ENCODE results near the gene GMDS.
"Not testable (repeated sequence)": the region's sequence is repeated elsewhere in the genome, so short reads cannot be mapped to it uniquely, and the experiment has no call there.

The GMDS gene

DNA sequence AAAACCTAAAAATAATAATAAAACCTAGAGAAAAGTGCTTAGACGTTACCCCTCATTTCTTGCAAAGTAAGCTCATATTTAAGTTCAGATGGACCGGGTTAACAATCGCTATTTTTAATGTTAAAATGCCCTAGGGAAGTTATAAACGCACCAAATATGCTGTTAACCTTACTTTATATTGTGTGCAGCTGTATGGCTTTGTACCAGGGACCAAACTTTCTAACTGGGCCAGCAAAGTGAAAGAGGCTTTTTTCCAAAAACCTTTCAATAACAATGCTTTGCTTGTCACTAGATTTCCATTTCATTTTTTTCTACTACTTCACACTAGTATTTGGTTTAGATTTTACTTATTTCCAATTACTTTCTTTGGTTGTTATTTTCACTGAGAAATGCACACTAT lies 387.2 kb downstream of the GMDS start:
- DNase-seq (ENCODE audit: low read depth) = no peak

DNA sequence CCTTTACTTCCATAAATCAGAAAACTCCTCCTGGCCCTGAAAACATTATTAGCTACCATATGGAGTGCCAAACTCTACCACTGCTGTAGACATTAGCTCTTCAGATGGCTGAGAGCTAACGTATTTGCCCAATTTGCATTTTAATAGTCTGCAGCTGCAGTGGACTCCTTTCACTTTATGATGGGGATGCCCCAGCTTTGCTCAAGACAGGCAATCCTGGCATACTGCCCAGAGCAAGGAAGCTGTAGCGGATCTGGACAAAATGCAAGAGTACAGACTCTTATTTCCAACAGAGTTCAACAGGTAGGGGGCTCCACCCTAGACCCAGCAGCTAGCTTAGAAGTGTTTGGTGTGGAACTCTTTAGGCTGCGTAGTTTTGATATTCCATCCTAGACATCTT lies 389.0 kb downstream of the GMDS start:
- no peak for DNase-seq (ENCODE audit: low read depth)

DNA sequence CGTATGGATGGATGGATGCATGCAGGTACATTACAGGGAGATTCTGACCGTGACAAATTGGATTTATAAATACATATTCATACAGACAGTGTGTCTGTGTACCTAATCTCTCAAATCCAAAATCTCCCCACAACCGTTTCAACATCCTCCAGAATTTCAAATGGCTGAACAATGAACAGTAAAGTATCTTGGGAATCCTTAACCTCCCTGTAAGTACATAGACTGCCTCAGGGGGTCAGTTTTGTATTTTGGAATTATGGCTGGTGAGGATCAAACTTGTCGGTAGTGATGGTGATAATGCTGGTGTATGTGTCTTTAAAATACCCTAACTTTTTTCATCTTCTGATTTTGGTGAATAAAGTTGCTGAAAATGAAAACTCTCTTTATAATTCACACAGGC lies 389.5 kb downstream of the GMDS start:
- no peak for DNase-seq (ENCODE audit: low read depth)

DNA sequence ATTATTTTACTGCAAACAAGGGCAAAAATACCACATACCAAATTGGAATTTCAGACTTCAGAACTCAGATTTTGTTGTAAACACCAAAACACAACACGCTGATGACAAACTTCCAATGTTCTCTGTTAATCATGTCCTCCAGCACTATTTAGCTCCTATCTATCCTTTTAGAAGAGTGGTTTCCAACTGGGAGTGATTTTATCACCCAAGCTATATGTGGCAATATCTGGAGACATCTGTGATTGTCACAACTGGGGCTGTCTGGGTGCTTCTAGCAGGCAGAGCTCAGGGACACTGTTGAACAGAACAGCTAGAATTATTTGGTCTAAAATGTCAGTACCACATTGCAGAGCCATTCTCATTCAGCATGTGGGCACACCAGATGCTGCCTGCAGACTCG lies 391.1 kb downstream of the GMDS start:
- no peak for DNase-seq (ENCODE audit: low read depth)

DNA sequence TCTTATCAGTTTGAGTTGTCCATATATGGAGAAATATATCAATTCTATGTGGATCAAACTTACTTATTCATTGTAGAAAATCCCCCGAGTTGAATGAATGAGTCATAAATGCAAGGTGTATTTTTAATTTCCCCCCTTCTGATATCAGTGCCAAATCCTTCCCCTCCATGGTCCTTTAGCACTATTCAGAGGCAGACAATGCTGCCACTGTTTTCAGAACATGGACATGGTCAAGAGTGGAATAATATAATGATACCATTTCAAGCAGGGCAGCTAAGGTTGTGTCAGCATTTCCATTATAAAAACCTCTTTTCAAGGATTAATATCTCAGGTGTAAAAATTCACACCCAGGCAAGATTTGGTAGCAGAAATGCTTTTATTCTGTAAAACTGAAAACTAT lies 391.6 kb downstream of the GMDS start:
- no peak for DNase-seq (ENCODE audit: low read depth)

DNA sequence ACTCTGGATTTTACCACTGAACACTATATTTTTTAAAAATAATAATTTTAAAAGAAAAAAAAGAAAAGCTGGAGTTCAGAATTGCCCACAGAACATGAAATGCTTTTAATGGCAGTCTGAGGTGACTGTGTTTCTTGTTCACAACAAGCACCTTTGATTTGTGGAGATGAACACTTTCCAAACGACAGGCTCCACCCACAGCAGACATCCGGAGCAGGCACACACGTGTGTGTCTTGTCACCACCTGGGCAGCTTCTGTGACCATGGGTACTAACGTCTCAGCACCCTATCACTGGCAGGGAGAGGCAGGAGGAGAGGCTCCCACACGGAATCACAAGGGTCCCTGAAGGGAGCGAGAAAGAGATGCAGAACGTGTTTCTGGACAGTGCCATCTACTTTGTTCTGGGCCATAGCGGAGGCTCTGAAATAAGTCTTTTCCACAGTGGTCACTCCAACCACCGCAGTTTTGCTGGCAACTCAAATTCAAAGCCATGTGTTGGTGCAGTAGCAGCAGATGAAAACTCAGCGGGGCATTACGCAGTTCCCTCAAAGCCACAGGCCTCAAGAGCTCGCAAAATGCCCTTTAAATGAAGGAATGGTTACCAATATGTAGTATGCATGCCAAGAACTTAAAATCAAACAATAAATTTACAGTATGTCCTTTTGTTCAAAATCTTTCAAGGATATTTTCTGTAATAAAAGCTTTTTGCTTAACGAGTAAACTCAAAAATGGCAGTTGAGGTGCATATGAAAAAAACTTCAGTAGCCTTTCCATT lies 393.5 kb downstream of the GMDS start:
- no peak for DNase-seq (ENCODE audit: low read depth)

DNA sequence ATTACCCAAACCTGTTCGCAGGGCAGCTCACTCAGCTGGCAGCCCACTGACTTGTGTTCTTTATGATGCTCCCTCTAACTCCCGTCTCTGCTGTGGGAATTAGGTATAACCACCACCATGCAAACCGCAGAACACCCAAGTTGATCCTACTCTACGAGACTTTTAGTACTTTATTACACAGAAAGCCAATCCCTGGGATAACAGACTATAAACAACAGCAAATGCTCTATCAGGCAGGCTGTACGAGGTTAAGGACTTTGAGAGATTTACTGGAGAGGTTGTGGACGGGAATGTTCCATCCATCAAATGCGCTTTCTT lies 394.6 kb downstream of the GMDS start:
- no peak for DNase-seq (ENCODE audit: low read depth)

DNA sequence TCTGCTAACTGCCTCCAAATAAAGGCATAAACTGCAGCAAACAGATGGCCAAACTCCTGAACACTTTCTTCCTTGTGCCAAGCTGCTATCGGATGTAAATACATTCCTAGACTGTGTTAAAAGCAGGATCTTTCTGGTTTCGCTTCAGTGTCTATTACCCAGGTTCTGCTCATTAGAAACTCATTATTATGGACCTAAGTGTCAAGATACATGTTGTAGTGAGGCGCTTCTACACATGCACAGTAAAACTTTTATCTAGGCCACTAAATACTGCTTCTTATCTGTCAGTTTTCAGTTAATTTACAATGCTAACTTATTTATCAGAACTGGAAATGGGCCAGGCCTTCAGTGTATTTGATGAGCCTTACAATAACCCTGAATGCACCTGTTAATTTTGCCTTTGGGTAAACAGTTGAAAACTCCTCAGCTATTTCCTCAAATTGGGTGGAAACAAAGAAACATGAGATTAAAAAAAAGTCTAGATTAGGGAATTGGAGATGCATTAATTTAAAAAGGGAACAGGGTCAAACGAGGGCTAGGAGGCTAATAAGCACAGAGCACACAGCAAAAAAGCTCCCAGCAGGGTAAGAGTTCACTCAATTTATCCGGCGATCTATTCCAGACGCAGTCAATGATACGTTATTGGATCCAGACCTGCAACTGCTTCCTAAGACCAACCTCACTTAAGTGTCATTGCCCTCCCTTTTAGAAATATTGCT lies 395.1 kb downstream of the GMDS start:
- DNase-seq (ENCODE audit: low read depth) = no peak

DNA sequence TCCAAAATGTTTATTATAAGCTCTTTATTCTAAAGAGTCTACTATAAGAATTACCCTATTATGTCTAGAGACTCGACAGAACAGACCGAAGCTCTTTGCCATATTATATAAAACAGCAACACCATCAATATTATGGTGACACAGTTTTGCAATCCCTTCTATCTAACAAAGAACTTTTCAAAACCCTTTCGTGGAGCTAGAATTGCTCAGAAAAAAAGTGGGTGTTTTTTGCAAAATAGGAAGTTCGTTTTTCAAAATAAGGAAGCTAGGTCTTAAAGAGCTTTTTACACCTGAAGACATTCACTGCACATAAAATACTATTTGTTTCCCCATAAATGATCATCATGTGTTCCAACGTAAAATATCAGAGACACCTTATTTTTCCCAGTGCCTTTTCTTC lies 395.7 kb downstream of the GMDS start:
- no peak for DNase-seq (ENCODE audit: low read depth)

DNA sequence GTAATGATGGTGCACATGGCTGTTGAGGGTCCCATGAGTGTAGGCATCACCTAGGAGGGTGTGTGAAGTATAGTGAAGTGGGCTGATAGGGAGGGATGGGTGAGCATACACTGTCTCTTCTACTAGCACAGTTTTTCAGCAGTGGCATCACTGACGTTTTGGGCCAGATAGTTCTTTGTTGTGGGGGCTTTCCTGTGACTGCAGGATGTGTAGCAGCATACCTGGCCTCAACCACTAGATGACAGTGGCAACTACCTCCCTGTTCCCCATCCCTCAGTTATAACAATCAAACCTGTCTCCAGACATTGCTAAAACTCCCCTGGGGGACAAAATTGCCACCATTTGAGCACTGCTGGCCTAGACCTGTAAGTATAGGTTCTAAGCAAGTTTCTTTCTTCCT lies 396.7 kb downstream of the GMDS start:
- no peak for DNase-seq (ENCODE audit: low read depth)

DNA sequence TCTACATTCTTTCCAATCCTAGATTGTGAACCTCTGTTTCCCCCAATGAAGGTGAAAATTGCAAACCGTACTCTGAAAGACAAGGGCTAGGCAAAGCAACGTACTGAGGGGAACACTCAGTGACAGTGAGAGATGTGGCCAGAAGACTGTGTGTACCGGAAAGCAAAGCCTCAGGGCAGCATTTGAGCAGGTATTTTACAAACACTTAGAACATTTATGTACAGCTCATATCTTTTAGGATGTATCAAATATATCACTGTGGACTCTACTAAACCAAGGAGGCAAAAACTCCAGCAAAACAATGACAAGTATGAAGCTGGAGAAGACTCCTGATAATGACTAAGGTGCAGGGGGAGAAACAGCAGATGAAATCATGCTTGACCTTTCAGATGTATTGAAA lies 398.8 kb downstream of the GMDS start:
- DNase-seq (ENCODE audit: low read depth) = no peak

DNA sequence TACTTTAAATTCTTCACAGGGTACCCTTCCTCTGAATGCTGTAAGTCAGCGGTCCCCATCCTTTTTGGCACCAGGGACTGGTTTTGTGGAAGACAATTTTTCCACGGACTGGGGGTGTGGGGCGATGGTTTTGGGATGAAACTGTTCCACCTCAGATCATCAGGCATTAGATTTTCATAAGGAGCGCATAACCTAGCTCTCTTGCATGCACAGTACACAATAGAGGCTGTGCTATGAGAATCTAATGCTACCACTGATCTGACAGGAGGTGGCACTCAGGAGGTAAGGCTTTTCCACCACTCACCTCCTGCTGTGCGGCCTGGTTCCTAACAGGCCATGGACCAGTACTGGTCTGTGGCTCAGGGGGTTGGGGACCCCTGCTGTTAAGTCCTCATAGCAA lies 399.9 kb downstream of the GMDS start:
- DNase-seq (ENCODE audit: low read depth) = not testable (repeated sequence)

DNA sequence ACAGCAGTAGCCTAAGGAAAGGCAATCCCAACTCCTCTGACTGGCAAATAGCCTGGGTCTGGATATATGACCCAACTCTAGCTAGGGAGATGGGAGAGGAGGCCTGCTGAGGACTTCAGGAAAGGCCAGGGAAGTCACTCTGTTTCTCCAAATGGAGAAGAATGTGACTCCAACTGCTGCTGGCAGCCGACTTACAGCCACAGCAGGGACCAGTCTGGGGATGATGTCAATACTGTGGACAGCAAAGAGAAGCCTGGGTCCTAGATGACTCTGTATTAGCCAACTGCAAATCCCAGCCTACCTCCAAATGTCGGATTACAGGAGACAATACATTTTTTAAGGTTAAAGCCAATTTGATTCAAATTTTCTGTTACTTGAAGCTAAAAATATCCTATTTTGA lies 403.1 kb downstream of the GMDS start:
- DNase-seq (ENCODE audit: low read depth) = no peak

DNA sequence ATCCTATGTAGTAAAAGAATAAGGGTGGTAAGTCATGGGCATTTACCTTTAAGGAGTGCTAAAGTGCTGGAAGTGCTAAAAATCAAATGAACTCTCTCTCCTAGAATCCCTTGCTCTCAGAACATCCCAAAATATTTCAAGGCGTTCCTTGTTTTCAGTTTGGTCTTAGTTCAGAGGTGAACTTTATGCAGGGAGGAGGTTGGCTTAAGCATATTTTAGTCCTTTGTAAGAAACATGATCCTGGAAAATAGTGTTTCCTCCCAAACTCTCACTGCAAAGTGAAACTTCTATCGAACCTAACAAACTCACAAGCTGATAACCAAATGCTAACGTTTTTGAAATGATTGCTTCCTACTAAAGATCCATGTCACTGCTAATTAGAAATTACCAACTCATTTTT lies 404.3 kb downstream of the GMDS start:
- no peak for DNase-seq (ENCODE audit: low read depth)

DNA sequence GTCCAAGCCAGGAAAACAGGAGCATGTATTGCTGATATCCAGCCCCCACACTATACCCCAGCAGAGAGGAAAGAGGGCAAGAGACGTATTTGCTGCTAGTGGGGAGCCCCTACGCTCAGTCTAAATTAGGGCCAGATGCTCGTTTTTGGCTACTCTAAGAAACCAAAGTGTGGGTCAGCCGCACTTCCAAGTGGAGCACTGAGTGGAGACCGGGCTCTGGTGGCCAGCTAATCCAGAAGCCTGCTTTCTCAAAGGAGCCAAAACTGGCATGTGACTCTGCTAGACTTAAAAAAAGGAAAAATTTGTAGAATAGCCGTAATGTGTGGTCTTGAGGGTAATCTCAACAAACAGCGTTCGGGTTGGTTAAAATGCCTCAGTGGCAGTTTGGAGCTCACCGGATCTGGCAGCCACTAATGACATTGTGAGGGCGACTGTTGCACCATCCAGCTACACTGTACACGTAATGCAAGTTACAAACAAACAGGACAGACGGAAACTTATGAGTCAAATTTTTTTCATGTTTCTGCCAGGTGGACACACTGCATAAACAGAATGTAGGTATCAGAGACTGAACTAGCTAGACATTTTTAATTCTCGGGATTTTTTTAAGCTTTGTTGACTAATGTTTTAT lies 404.8 kb downstream of the GMDS start:
- DNase-seq (ENCODE audit: low read depth) = no peak

DNA sequence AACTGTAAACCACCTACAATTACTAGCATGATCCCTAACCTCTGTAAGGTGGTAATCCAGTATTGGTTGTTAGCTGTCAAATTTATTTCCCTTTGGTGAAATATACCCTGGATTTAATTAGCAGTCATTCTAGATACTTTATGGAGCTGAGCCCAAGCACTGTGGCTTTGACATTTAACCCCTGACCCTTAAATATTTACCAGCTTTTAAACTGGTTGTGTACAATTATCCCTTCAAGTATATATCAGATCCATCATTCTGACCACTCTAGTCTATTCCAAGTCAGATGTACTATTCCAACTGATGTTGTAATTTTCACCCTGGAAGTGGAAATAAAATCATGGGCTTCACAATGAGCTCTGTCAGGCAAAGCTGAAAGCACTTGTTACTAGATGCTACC lies 406.0 kb downstream of the GMDS start:
- no peak for DNase-seq (ENCODE audit: low read depth)

DNA sequence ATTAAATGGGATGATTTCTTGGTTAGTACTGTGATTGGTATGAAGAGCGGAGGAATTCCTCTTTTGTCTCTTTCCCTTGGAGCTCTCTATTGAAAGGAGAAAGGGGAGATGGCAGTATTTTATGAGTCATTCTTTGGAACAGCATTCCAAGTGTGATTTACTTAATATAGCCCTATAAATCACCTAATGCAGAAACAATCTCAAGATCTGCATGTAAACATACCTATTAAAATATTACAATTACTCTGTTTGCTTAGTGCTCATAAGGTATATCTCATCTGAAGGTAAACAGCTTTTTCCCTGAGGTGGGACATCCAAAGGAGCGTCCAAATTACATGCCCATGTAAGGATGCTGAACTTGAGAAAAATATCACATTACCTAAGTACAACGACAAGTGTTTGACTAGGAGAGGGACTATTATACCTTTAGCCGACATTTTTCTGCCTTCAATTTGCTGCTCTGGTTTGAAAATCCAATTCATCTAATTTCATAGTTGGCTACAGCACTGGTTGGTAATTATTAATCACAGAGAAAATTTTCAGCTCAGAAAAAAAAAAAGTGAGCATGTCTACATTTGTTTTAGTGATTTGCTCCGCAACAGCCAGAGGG lies 406.7 kb downstream of the GMDS start:
- DNase-seq (ENCODE audit: low read depth) = no peak

DNA sequence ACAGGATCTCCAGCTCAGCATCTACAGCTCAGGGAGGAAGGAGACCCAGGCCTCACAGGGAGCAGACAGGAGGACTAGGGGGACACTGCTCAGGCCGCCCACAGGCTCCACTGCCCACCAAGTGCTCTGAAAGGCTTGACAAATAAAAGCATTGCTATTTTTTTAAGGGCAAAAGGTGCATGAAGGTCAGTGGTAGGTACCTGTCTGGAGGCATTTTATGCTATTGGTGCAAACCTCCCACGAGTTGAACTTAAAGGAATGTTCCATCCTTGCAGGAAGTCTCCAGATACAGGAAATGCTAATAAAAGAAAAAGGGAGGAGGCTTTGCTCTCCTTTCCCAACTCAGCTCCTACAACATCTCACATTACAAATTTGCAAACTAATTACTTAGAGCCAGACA lies 407.6 kb downstream of the GMDS start:
- DNase-seq (ENCODE audit: low read depth) = no peak

DNA sequence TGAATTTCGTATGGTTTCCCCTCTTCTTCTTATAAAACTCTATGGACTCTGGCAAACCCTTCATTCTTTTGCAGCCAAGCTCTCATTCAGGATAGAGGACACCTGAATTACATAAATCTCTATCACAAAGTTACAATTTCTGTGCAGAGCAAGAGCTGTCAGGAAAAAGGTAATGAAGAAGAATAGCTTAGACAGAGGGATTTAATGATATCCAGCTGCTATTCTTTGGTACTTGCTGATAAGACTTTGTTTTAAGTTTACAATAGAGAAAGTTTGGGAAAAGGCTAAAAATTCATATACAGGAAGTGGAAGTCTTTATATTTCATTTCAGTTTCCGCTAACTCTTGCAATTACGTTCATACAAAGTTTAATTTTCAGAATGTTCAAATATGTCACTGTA lies 408.7 kb downstream of the GMDS start:
- no peak for DNase-seq (ENCODE audit: low read depth)

DNA sequence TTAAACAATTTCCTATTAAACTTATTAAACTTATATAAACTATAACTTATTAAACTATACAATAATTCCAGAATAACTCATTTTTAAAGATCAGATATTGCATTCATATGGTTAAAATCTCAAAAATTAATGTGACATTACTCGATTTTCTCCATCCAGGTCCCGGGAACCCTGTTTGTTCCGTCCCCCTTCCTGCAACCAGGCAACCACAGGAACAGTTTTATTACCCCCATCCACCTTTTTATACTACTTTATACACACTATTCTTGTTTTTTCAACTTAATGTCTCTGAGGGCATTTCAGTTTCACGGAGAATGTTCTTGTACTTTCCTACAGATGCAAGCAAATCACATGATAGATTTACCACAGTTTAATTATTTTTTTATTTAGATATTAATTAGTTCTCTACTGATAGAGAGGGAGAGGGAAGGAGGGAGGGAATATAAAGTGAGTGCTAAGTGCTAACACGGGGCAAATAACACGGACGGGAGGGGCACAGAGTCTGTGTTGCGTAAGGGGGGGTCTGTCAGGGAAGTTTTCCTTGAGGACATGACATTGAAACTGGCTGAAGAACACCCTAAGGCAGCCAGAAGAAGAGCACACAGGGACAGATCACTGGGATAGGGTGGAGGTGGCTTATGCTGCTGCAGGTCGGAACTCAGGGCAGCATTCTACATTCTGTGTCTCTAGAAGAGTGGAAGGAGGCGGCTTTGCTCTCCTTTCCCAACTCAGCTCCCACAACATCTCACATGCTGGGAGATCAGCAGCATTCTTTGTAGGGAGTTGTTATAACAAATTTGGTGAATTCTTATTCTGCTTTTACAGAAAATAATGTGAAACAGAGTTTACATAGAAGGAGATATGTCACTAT lies 410.5 kb downstream of the GMDS start:
- no peak for DNase-seq (ENCODE audit: low read depth)

DNA sequence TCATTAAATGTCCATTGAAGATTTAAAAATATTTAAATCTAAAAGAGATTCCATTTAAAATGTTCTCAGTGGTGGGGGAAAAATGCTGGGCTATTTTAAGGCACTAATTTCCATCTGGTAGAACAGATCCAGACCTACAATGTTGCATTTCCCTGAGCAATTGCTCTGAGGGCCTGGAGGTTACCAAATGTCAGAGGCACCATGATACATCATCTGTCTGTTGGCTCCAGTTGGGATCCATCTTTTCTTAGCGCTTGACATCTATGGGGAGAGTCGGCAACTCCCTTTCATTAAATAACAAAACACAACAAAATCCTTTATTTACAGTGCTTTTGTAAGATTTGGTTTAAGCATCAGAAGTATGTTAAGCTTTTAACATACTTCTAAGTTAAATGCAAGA lies 411.2 kb downstream of the GMDS start:
- no peak for DNase-seq (ENCODE audit: low read depth)
